Measurements from ENCODE around the gene THOC6. TPM values are rescaled to one million over a fixed set of nuclear protein-coding genes. Genes with fewer than 3 reads are reported as not detected.
"Not testable (repeated sequence)": the region's sequence is repeated elsewhere in the genome, so short reads cannot be mapped to it uniquely, and the experiment has no call there.

Gene THOC6
- polyA plus RNA-seq, 1 donor from 2014 or later: 11.4 TPM

DNA sequence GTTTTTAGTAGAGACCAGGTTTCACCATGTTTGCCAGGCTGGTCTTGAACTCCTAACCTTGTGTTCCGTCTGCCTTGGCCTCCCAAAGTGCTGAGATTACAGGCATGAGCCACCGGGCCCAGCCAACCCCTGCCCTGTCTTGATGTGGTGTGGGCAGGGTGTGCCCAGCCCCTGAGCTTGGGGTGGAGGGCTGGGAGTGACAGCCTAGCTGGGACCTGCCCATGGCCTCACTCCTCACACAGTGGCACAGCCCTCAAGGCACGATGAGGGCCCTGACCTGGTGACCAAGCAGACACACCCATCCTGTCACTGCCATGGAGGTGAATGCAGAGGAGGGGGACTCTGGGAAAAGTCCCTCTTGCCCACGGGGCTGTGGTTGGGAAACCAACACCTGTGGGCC, 44.7 kb downstream of the THOC6 start:
- H3K79me2 ChIP-seq (replicated peaks; ENCODE audit: insufficient read depth, low read length): no peaks in the 10 kb centered on the region
- no peaks in the 10 kb centered on the region for H3K36me3 ChIP-seq (ENCODE audit: insufficient read depth, low read length)
- H3K27me3 ChIP-seq (ENCODE audit: insufficient read depth, low read depth, low read length): no peaks in the 10 kb centered on the region
- TF ChIP-seq EZH2 (IDR thresholded peaks at IDR 0.05; ENCODE audit: borderline replicate concordance, insufficient read depth, low read length, poor library complexity, severe bottlenecking) (no peak), POLR2AphosphoS5 (IDR thresholded peaks at IDR 0.05) (no peak), EP300 (conservative IDR thresholded peaks at IDR 0.05; ENCODE audit: poor library complexity, severe bottlenecking) (no peak), RAD21 (conservative IDR thresholded peaks at IDR 0.05) (no peak), MXI1 (conservative IDR thresholded peaks at IDR 0.05; ENCODE audit: poor library complexity, severe bottlenecking) (no peak), TAF1 (IDR thresholded peaks at IDR 0.05; ENCODE audit: low read depth) (no peak), SMC3 (conservative IDR thresholded peaks at IDR 0.05; ENCODE audit: poor library complexity) (no peak)
- TF ChIP-seq, protein P1, sequence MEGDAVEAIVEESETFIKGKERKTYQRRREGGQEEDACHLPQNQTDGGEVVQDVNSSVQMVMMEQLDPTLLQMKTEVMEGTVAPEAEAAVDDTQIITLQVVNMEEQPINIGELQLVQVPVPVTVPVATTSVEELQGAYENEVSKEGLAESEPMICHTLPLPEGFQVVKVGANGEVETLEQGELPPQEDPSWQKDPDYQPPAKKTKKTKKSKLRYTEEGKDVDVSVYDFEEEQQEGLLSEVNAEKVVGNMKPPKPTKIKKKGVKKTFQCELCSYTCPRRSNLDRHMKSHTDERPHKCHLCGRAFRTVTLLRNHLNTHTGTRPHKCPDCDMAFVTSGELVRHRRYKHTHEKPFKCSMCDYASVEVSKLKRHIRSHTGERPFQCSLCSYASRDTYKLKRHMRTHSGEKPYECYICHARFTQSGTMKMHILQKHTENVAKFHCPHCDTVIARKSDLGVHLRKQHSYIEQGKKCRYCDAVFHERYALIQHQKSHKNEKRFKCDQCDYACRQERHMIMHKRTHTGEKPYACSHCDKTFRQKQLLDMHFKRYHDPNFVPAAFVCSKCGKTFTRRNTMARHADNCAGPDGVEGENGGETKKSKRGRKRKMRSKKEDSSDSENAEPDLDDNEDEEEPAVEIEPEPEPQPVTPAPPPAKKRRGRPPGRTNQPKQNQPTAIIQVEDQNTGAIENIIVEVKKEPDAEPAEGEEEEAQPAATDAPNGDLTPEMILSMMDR (IDR thresholded peaks at IDR 0.05; ENCODE audit: poor library complexity, severe bottlenecking): no peak
- TF ChIP-seq, protein P2, sequence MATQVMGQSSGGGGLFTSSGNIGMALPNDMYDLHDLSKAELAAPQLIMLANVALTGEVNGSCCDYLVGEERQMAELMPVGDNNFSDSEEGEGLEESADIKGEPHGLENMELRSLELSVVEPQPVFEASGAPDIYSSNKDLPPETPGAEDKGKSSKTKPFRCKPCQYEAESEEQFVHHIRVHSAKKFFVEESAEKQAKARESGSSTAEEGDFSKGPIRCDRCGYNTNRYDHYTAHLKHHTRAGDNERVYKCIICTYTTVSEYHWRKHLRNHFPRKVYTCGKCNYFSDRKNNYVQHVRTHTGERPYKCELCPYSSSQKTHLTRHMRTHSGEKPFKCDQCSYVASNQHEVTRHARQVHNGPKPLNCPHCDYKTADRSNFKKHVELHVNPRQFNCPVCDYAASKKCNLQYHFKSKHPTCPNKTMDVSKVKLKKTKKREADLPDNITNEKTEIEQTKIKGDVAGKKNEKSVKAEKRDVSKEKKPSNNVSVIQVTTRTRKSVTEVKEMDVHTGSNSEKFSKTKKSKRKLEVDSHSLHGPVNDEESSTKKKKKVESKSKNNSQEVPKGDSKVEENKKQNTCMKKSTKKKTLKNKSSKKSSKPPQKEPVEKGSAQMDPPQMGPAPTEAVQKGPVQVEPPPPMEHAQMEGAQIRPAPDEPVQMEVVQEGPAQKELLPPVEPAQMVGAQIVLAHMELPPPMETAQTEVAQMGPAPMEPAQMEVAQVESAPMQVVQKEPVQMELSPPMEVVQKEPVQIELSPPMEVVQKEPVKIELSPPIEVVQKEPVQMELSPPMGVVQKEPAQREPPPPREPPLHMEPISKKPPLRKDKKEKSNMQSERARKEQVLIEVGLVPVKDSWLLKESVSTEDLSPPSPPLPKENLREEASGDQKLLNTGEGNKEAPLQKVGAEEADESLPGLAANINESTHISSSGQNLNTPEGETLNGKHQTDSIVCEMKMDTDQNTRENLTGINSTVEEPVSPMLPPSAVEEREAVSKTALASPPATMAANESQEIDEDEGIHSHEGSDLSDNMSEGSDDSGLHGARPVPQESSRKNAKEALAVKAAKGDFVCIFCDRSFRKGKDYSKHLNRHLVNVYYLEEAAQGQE (IDR thresholded peaks at IDR 0.05; ENCODE audit: borderline replicate concordance): no peak
- H3K9me2 ChIP-seq (ENCODE audit: insufficient read depth, low read length): no peaks in the 10 kb centered on the region
- no peak overlapping the region for H3K4me3 ChIP-seq (ENCODE audit: low read length)
- no peak overlapping the region for H3K4me2 ChIP-seq (ENCODE audit: low read length)
- no peak overlapping the region for H2AFZ ChIP-seq (ENCODE audit: low read depth, low read length)
- no peak overlapping the region for H3K27ac ChIP-seq (ENCODE audit: low read length)
- no peak overlapping the region for H3K9ac ChIP-seq (ENCODE audit: low read length)
- H3F3A ChIP-seq (ENCODE audit: insufficient read depth, low read length, poor library complexity, severe bottlenecking): no peaks in the 10 kb centered on the region
- H4K20me1 ChIP-seq (ENCODE audit: insufficient read depth): no peaks in the 10 kb centered on the region
- no peaks in the 10 kb centered on the region for H3K9me3 ChIP-seq (ENCODE audit: low read length)

DNA sequence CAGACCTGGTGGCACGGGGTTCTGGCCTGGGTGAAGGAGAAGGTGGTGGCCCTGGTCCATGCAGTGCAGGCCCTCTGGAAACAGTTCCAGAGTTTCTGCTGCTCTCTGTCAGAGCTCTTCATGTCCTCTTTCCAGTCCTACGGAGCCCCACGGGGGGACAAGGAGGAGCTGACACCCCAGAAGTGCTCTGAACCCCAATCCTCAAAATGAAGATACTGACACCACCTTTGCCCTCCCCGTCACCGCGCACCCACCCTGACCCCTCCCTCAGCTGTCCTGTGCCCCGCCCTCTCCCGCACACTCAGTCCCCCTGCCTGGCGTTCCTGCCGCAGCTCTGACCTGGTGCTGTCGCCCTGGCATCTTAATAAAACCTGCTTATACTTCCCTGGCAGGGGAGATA, 45.3 kb downstream of the THOC6 start:
- not testable (repeated sequence) for H3K27ac ChIP-seq (ENCODE audit: low read length); H3K4me3 ChIP-seq (ENCODE audit: low read length); H3K9me2 ChIP-seq (ENCODE audit: insufficient read depth, low read length); H4K20me1 ChIP-seq (ENCODE audit: insufficient read depth); H3K9ac ChIP-seq (ENCODE audit: low read length); H3K9me3 ChIP-seq (ENCODE audit: low read length); H2AFZ ChIP-seq (ENCODE audit: low read depth, low read length); H3K4me2 ChIP-seq (ENCODE audit: low read length); H3K27me3 ChIP-seq (ENCODE audit: insufficient read depth, low read depth, low read length); H3F3A ChIP-seq (ENCODE audit: insufficient read depth, low read length, poor library complexity, severe bottlenecking); H3K36me3 ChIP-seq (ENCODE audit: insufficient read depth, low read length); H3K79me2 ChIP-seq (replicated peaks; ENCODE audit: insufficient read depth, low read length)

DNA sequence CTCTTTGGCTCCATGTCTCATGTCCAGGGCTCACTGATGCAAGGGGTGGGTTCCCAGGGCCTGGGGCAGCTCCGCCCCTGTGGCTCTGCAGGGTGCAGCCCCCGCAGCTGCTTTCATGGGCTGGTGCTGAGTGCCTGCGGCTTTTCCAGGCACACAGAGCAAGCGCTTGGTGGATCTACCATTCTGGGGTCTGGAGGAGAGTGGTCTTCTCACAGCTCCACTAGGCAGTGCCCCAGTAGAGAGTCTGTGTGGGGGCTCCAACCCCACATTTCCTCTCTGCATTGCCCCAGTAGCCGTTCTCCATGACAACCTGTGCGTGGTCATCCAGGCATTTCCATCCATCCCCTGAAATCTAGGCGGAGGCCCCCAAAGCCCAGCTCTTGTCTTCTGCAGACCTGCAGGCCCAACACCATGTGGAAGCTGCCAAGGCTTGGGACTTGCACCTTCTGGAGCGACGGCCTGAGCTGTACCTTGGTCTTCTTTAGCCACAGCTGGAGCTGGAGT, 46.8 kb downstream of the THOC6 start:
- H3K27me3 ChIP-seq (ENCODE audit: insufficient read depth, low read depth, low read length): no peaks in the 10 kb centered on the region
- H3K27ac ChIP-seq (ENCODE audit: low read length): no peak overlapping the region
- no peaks in the 10 kb centered on the region for H3K36me3 ChIP-seq (ENCODE audit: insufficient read depth, low read length)
- no peaks in the 10 kb centered on the region for H3K79me2 ChIP-seq (replicated peaks; ENCODE audit: insufficient read depth, low read length)
- no peak overlapping the region for H3K4me3 ChIP-seq (ENCODE audit: low read length)
- H3F3A ChIP-seq (ENCODE audit: insufficient read depth, low read length, poor library complexity, severe bottlenecking): no peaks in the 10 kb centered on the region
- no peak overlapping the region for H2AFZ ChIP-seq (ENCODE audit: low read depth, low read length)
- H3K9ac ChIP-seq (ENCODE audit: low read length): no peak overlapping the region
- H3K9me2 ChIP-seq (ENCODE audit: insufficient read depth, low read length): no peaks in the 10 kb centered on the region
- H3K9me3 ChIP-seq (ENCODE audit: low read length): no peaks in the 10 kb centered on the region
- H3K4me2 ChIP-seq (ENCODE audit: low read length): no peak overlapping the region
- TF ChIP-seq EZH2 (IDR thresholded peaks at IDR 0.05; ENCODE audit: borderline replicate concordance, insufficient read depth, low read length, poor library complexity, severe bottlenecking): no peak
- no peak for TF ChIP-seq EP300 (conservative IDR thresholded peaks at IDR 0.05; ENCODE audit: poor library complexity, severe bottlenecking)
- TF ChIP-seq, protein P1 (IDR thresholded peaks at IDR 0.05; ENCODE audit: poor library complexity, severe bottlenecking): no peak
- TF ChIP-seq POLR2AphosphoS5 (IDR thresholded peaks at IDR 0.05): no peak
- TF ChIP-seq RAD21 (conservative IDR thresholded peaks at IDR 0.05): no peak
- TF ChIP-seq, protein P2 (IDR thresholded peaks at IDR 0.05; ENCODE audit: borderline replicate concordance): no peak
- TF ChIP-seq MXI1 (conservative IDR thresholded peaks at IDR 0.05; ENCODE audit: poor library complexity, severe bottlenecking): no peak
- TF ChIP-seq SMC3 (conservative IDR thresholded peaks at IDR 0.05; ENCODE audit: poor library complexity): no peak
- TF ChIP-seq TAF1 (IDR thresholded peaks at IDR 0.05; ENCODE audit: low read depth): no peak
- no peaks in the 10 kb centered on the region for H4K20me1 ChIP-seq (ENCODE audit: insufficient read depth)
